ENCODE data around the gene NTHL1.

GRCh38 chr16:2036200-2036966 lies 11.3 kb downstream of the NTHL1 start:
- TF ChIP-seq TARDBP (IDR thresholded peaks at IDR 0.05), result no peak
- TF ChIP-seq ELF4 (IDR thresholded peaks at IDR 0.05), result no peak
- TF ChIP-seq ARNT (IDR thresholded peaks at IDR 0.05), result no peak
- no peak for TF ChIP-seq CTBP1 (IDR thresholded peaks at IDR 0.05; ENCODE audit: borderline replicate concordance)
- no peak for TF ChIP-seq BHLHE40 (IDR thresholded peaks at IDR 0.05; ENCODE audit: borderline replicate concordance)
- TF ChIP-seq SP1 (IDR thresholded peaks at IDR 0.05), result no peak
- TF ChIP-seq FOXM1 (IDR thresholded peaks at IDR 0.05; ENCODE audit: borderline replicate concordance), result no peak

Measured in HEK293T (cell line).